Tibial artery (tissue), 4 donors: Measurements from ENCODE around the gene USP27X.

Source experiments
- DNase-seq, 2 donors: peaks; one replicate each; pipeline ENCODE4 v3.0.0-alpha.2; 2019
- H3K27ac ChIP-seq, 2 donors: fragments of 200-600 bp; sonication (generic) in 1 of 2; 1 replicate in 1 of 2; 2 replicates in 1 of 2; pipeline ENCODE4 v1.5.1; 2018 to 2019; ENCODE audit warnings: mild to moderate bottlenecking in 1 of 2
- H3K27me3 ChIP-seq, 2 donors: fragments of 200-600 bp; sonication (generic) in 1 of 2; one replicate each; pipeline versions ENCODE4 v1.5.1 to v1.6.0; 2016 to 2019
- H3K36me3 ChIP-seq, 3 donors: fragments of 200-600 bp; sonication (generic) in 2 of 3; one replicate each; pipeline ENCODE4 v1.5.1; 2016 to 2019; ENCODE audit warnings: mild to moderate bottlenecking in 2 of 3
- H3K4me1 ChIP-seq, 4 donors: fragments of 200-600 bp; sonication (generic) in 2 of 4; 1 replicate in 3 of 4; 2 replicates in 1 of 4; pipeline ENCODE4 v1.5.1; 2016 to 2019
- H3K4me3 ChIP-seq, 2 donors: fragments of 200-600 bp; sonication (generic) in 1 of 2; 1 replicate in 1 of 2; 2 replicates in 1 of 2; pipeline ENCODE4 v1.5.1; 2018 to 2019; ENCODE audit warnings: mild to moderate bottlenecking in 2 of 2
- H3K9me3 ChIP-seq, 3 donors: fragments of 200-600 bp; sonication (generic) in 1 of 3; one replicate each; pipeline ENCODE4 v1.5.1; 2016 to 2019
- CTCF ChIP-seq, 2 experiments: fragments of 200-600 bp in 1 of 2; fragments of 450-650 bp in 1 of 2; IDR thresholded peaks; one replicate each; pipeline ENCODE4 v1.5.1; 2017 to 2019; ENCODE audit warnings: antibody characterized with exemption in 2 of 2, mild to moderate bottlenecking in 1 of 2, moderate library complexity in 1 of 2
- intact Hi-C: fragments of 100-400 bp; cut with DNase I; formaldehyde crosslinking; loops from one replicate; pipeline ENCODE4 v1.15.0; 2023; ENCODE audit warnings: low total_unique reads

The USP27X gene

GRCh38 chrX:49878834-49879655, at the start of gene USP27X:
Gene USP27X (plus strand): TSS chrX:49879484. CDS start chrX:49880308, 824 bp downstream.
- intact Hi-C loops: no loop called here
- Histone ChIP-seq H3K27ac (peak within 1 kb of the TSS; percentile 89 to 94), H3K4me3 (peak within 1 kb of the TSS; percentile 68 to 80), H3K4me1 (peaks cover 0 to 34% (median 7%) of the 10 kb centered on the region in 4 donors), H3K36me3 (no peaks in the 10 kb centered on the region), H3K9me3 (no peaks in the 10 kb centered on the region), H3K27me3 (no peaks in the 10 kb centered on the region)
- TF ChIP-seq CTCF (IDR thresholded peaks at IDR 0.05): peak; percentile 49 to 57
- DNase-seq: peak; percentile 76 to 88

GRCh38 chrX:49838374-49838773, 40.9 kb upstream of the USP27X start:
- intact Hi-C loops: no loop called here
- Histone ChIP-seq H3K4me3 (no peak overlapping the region), H3K27me3 (no peaks in the 10 kb centered on the region), H3K4me1 (no peaks in the 10 kb centered on the region), H3K9me3 (no peaks in the 10 kb centered on the region), H3K27ac (no peak overlapping the region), H3K36me3 (no peaks in the 10 kb centered on the region)
- no peak for DNase-seq
- TF ChIP-seq CTCF (IDR thresholded peaks at IDR 0.05): peak; percentile 21 to 38

GRCh38 chrX:49840679-49841078, 38.6 kb upstream of the USP27X start:
- Histone ChIP-seq H3K9me3 (no peaks in the 10 kb centered on the region), H3K4me3 (no peak overlapping the region), H3K4me1 (no peaks in the 10 kb centered on the region), H3K36me3 (no peaks in the 10 kb centered on the region), H3K27ac (no peak overlapping the region), H3K27me3 (no peaks in the 10 kb centered on the region)
- no peak for TF ChIP-seq CTCF (IDR thresholded peaks at IDR 0.05)
- intact Hi-C loops: no loop called here
- no peak for DNase-seq

- DNase-seq: no peak
- Histone ChIP-seq H3K27ac (no peak overlapping the region), H3K9me3 (no peaks in the 10 kb centered on the region), H3K4me1 (no peaks in the 10 kb centered on the region), H3K4me3 (no peak overlapping the region), H3K27me3 (no peaks in the 10 kb centered on the region), H3K36me3 (no peaks in the 10 kb centered on the region)
- intact Hi-C loops: no loop called here
- no peak for TF ChIP-seq CTCF (IDR thresholded peaks at IDR 0.05)
Measured at GRCh38 chrX:49842621-49843020, 36.7 kb upstream of the USP27X start.

- no peak for TF ChIP-seq CTCF (IDR thresholded peaks at IDR 0.05)
- Histone ChIP-seq H3K36me3 (no peaks in the 10 kb centered on the region), H3K9me3 (no peaks in the 10 kb centered on the region), H3K4me3 (no peak overlapping the region), H3K4me1 (no peaks in the 10 kb centered on the region), H3K27ac (no peak overlapping the region), H3K27me3 (no peaks in the 10 kb centered on the region)
- intact Hi-C loops: no loop called here
- DNase-seq: no peak
Measured at GRCh38 chrX:49844611-49845010, 34.7 kb upstream of the USP27X start.
